Prostate gland (tissue), 2 donors: ENCODE data around the gene RNF19B.

ENCODE experiments used
- POLR2AphosphoS5 ChIP-seq: sonication (generic); formaldehyde crosslinking; IDR thresholded peaks from one replicate; pipeline ENCODE4 v1.6.1; 2017; ENCODE audit warnings: antibody characterized with exemption
- TF ChIP-seq, protein P1 (sequence below), 4 experiments: fragments of 200-600 bp in 2 of 4; fragments of 450-650 bp in 2 of 4; sonication (generic) in 2 of 4; IDR thresholded peaks; 1 replicate in 3 of 4; 2 replicates in 1 of 4; pipeline ENCODE4 v1.5.1; 2016 to 2019; ENCODE audit warnings: antibody characterized with exemption in 4 of 4, mild to moderate bottlenecking in 2 of 4, moderate library complexity in 2 of 4

DNA sequence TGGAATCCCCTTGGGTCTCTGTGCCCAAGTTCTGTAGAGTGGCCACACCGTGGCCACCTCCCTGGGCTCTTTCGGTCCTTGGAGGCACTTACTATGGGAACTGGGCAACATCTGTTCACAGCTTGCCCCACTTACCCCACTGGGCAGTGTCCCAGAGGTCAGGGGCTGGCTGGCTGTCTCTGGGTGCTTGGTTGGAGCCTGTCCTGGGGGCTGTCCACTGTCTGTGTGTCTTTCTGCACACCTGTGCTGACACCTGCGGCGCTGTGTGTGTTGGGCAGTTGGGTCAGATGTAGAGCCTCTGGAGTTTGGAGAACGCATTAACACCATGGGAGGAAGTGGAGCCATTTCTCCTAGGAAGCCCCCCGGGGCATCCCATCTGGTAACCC, 62.1 kb downstream of the RNF19B start:
- TF ChIP-seq, protein P1, sequence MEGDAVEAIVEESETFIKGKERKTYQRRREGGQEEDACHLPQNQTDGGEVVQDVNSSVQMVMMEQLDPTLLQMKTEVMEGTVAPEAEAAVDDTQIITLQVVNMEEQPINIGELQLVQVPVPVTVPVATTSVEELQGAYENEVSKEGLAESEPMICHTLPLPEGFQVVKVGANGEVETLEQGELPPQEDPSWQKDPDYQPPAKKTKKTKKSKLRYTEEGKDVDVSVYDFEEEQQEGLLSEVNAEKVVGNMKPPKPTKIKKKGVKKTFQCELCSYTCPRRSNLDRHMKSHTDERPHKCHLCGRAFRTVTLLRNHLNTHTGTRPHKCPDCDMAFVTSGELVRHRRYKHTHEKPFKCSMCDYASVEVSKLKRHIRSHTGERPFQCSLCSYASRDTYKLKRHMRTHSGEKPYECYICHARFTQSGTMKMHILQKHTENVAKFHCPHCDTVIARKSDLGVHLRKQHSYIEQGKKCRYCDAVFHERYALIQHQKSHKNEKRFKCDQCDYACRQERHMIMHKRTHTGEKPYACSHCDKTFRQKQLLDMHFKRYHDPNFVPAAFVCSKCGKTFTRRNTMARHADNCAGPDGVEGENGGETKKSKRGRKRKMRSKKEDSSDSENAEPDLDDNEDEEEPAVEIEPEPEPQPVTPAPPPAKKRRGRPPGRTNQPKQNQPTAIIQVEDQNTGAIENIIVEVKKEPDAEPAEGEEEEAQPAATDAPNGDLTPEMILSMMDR (IDR thresholded peaks at IDR 0.05) = no peak
- TF ChIP-seq POLR2AphosphoS5 = no peak
